GM13976 (cell line): ENCODE measurements around the gene DUS1L.

Experiments
- DNase-seq: peaks from one replicate; pipeline ENCODE4 v3.0.0; 2012; ENCODE audit warnings: low spot score
- CTCF ChIP-seq: IDR thresholded peaks from 2 replicates; pipeline ENCODE4 v1.5.1; 2012; ENCODE audit warnings: borderline replicate concordance, mild to moderate bottlenecking; ENCODE audit not compliant: insufficient read depth; ENCODE audit errors: extremely low read depth, missing control alignments, control extremely low read depth
- in situ Hi-C: fragments of 300-500 bp; cut with MboI; formaldehyde crosslinking; loops from one replicate; pipeline ENCODE4 v1.12.0; 2022; ENCODE audit warnings: low sequenced_read_pairs, mixed read lengths, inconsistent platforms; ENCODE audit not compliant: unreplicated experiment

The DUS1L gene

GRCh38 chr17:82009413-82009812 lies 56.2 kb downstream of the DUS1L start:
- no peak for DNase-seq
- no peak for TF ChIP-seq CTCF
- in situ Hi-C loops, result no loop called here

GRCh38 chr17:82008941-82009405 lies 56.6 kb downstream of the DUS1L start:
- TF ChIP-seq CTCF, result no peak
- in situ Hi-C loops, result no loop called here
- DNase-seq, result no peak

- no peak for TF ChIP-seq CTCF
- in situ Hi-C loops, result no loop called here
- no peak for DNase-seq
Measured at GRCh38 chr17:82008258-82008940, 57.2 kb downstream of the DUS1L start.
